SK-N-MC (cell line): Measurements from ENCODE around the gene WBP4.
"Not testable (repeated sequence)": the region's sequence is repeated elsewhere in the genome, so short reads cannot be mapped to it uniquely, and the experiment has no call there.

ENCODE experiments used
- DNase-seq: peaks from one replicate; pipeline ENCODE4 v3.0.0-alpha.2; 2011; ENCODE audit warnings: low read depth, low spot score
- H3K27ac ChIP-seq: fragments of 200-600 bp; sonication (generic); 2 replicates; pipeline ENCODE4 v1.5.1; 2016; ENCODE audit warnings: mixed run types
- H3K36me3 ChIP-seq: fragments of 200-600 bp; sonication (generic); 2 replicates; pipeline ENCODE4 v1.6.1; 2017; ENCODE audit warnings: antibody characterized with exemption, low read length, mixed read lengths; ENCODE audit not compliant: insufficient read depth
- H3K4me3 ChIP-seq: fragments of 200-600 bp; sonication (generic); 2 replicates; pipeline ENCODE4 v1.5.1; 2016
- H3K9ac ChIP-seq: fragments of 200-600 bp; sonication (generic); 2 replicates; pipeline ENCODE4 v1.8.0; 2017; ENCODE audit warnings: mixed run types, mixed read lengths; ENCODE audit not compliant: insufficient read length
- H3K9me3 ChIP-seq: fragments of 200-600 bp; sonication (generic); 2 replicates; pipeline ENCODE4 v1.6.1; 2017; ENCODE audit warnings: low read depth, mild to moderate bottlenecking, antibody characterized with exemption, low read length, moderate library complexity, mixed read lengths
- EZH2 ChIP-seq: fragments of 200-600 bp; sonication (generic); IDR thresholded peaks from one replicate; pipeline ENCODE4 v1.6.1; 2017; ENCODE audit warnings: antibody characterized with exemption
- FOXP2 ChIP-seq: optimal IDR thresholded peaks from 2 replicates; pipeline ENCODE3; 2011; ENCODE audit warnings: mild to moderate bottlenecking, moderate library complexity; ENCODE audit not compliant: insufficient read depth; ENCODE audit errors: extremely low read length, control extremely low read depth
- POLR2AphosphoS5 ChIP-seq: IDR thresholded peaks from 2 replicates; pipeline ENCODE4 v1.6.1; 2012; ENCODE audit warnings: mild to moderate bottlenecking, low read depth, low read length, borderline replicate concordance

The WBP4 gene

GRCh38 chr13:41127701-41128100 is 66.4 kb downstream of the WBP4 start:
- no peaks in the 10 kb centered on the region for H3K9me3 ChIP-seq
- H3K27ac ChIP-seq, result no peak overlapping the region
- no peak overlapping the region for H3K9ac ChIP-seq
- no peak for DNase-seq
- peaks cover 13% of the 10 kb centered on the region; the same call in 1 of the 2 replicates for H3K36me3 ChIP-seq
- no peak overlapping the region for H3K4me3 ChIP-seq
- no peak for TF ChIP-seq EZH2
- no peak for TF ChIP-seq POLR2AphosphoS5
- TF ChIP-seq FOXP2, result no peak

- H3K36me3 ChIP-seq, result peaks cover 13% of the 10 kb centered on the region; the same call in 1 of the 2 replicates
- H3K9me3 ChIP-seq, result no peaks in the 10 kb centered on the region
- DNase-seq, result no peak
- peak overlapping the region; percentile 61 for H3K9ac ChIP-seq
- no peak for TF ChIP-seq EZH2
- no peak for TF ChIP-seq POLR2AphosphoS5
- no peak for TF ChIP-seq FOXP2
- H3K27ac ChIP-seq, result no peak overlapping the region
- H3K4me3 ChIP-seq, result peak overlapping the region; percentile 88
These were observed 69.0 kb downstream of the WBP4 start for GRCh38 chr13:41130356-41130755.

GRCh38 chr13:41131189-41131588 is 69.9 kb downstream of the WBP4 start:
- Histone ChIP-seq H3K4me3 (peak overlapping the region; percentile 88), H3K36me3 (peaks cover 11% of the 10 kb centered on the region; the same call in 1 of the 2 replicates)
- H3K9me3 ChIP-seq, H3K9ac ChIP-seq, DNase-seq, H3K27ac ChIP-seq: not testable (repeated sequence)

- H3K27ac ChIP-seq, DNase-seq, H3K36me3 ChIP-seq, H3K9me3 ChIP-seq: not testable (repeated sequence)
- Histone ChIP-seq H3K4me3 (peak overlapping the region; percentile 88), H3K9ac (peak overlapping the region; percentile 78)
These were observed 70.6 kb downstream of the WBP4 start for GRCh38 chr13:41131660-41132511.

- Histone ChIP-seq H3K27ac (peak within 1 kb of the TSS; percentile 81), H3K36me3 (peaks cover 7% of the 10 kb centered on the region; the same call in 1 of the 2 replicates)
- peak; percentile 43 for TF ChIP-seq FOXP2
- peak; percentile 95 for TF ChIP-seq POLR2AphosphoS5
- TF ChIP-seq EZH2, result no peak
These were observed 71.3 kb downstream of the WBP4 start, which contains the start of gene KBTBD6 for GRCh38 chr13:41132512-41133152. Gene KBTBD6, minus strand, starts transcription at chr13:41132802. Its CDS starts 291 bp downstream, at chr13:41132511.

More at GRCh38 chr13:41132512-41133152, 71.3 kb downstream of the WBP4 start, which contains the start of gene KBTBD6:
- DNase-seq, result peak; percentile 94
- Histone ChIP-seq H3K9ac (peak within 1 kb of the TSS; percentile 96), H3K4me3 (peak within 1 kb of the TSS; percentile 88), H3K9me3 (no peaks in the 10 kb centered on the region)
